ENCODE measurements around the gene SLC6A6.
"Not testable (repeated sequence)": the region's sequence is repeated elsewhere in the genome, so short reads cannot be mapped to it uniquely, and the experiment has no call there.

Gene SLC6A6

DNA sequence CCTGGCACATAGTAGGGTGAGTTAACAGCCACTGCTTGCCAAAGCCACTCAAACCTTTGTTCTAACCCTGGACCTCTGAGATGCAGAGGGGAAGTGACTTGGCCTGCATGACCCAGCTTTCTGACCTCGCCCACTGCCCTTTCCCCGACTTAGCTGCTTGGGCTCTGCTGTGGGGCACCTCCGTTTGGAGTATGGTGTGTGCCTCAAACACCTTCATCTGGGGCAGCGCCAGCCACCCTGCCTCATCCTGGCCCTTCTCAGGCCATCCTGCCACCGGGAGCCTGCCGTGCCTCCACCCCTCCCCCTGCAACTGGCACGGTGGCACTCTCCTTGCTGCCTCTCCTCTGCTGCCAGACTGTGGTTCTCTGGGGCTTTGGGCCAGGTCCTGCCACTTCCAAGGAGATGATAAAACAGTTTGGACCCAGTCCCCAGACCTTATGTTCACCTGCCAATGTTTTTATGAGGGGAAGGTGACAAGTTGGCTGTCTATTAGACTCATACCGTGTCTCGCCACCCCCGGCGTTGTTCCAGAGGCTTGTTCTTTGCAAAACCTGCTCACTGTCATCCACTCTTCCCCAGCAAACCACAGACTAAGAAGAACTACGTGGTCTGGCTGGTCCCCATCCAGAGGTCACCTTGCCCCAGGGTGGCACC, 32.2 kb downstream of the SLC6A6 start:
- H3K79me2 ChIP-seq (ENCODE audit: insufficient read depth, low read length): peaks cover 77% of the 10 kb centered on the region

GRCh38 chr3:14435175-14436014, 33.0 kb downstream of the SLC6A6 start:
- H3K4me2 ChIP-seq (ENCODE audit: low read depth, low read length, poor library complexity, severe bottlenecking): no peak overlapping the region
- no peak overlapping the region for H3K4me3 ChIP-seq (ENCODE audit: insufficient read depth, low read length, poor library complexity, severe bottlenecking)
- no peaks in the 10 kb centered on the region for H3K9me2 ChIP-seq (replicated peaks; ENCODE audit: insufficient read depth, low read length)
- H3F3A ChIP-seq (ENCODE audit: insufficient read depth): peaks cover 18% of the 10 kb centered on the region
- no peaks in the 10 kb centered on the region for H3K36me3 ChIP-seq (ENCODE audit: low read length)
- no peak overlapping the region for H3K9ac ChIP-seq (ENCODE audit: low read length)
- no peaks in the 10 kb centered on the region for H3K27me3 ChIP-seq (ENCODE audit: low read length)
- no peak for TF ChIP-seq EZH2phosphoT487 (conservative IDR thresholded peaks at IDR 0.05; ENCODE audit: low read length)
- TF ChIP-seq, protein P1, sequence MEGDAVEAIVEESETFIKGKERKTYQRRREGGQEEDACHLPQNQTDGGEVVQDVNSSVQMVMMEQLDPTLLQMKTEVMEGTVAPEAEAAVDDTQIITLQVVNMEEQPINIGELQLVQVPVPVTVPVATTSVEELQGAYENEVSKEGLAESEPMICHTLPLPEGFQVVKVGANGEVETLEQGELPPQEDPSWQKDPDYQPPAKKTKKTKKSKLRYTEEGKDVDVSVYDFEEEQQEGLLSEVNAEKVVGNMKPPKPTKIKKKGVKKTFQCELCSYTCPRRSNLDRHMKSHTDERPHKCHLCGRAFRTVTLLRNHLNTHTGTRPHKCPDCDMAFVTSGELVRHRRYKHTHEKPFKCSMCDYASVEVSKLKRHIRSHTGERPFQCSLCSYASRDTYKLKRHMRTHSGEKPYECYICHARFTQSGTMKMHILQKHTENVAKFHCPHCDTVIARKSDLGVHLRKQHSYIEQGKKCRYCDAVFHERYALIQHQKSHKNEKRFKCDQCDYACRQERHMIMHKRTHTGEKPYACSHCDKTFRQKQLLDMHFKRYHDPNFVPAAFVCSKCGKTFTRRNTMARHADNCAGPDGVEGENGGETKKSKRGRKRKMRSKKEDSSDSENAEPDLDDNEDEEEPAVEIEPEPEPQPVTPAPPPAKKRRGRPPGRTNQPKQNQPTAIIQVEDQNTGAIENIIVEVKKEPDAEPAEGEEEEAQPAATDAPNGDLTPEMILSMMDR (IDR thresholded peaks at IDR 0.05; ENCODE audit: insufficient read depth, low read length, poor library complexity, severe bottlenecking): no peak
- no peaks in the 10 kb centered on the region for H4K20me1 ChIP-seq (ENCODE audit: low read depth, low read length)
- H3K79me2 ChIP-seq (ENCODE audit: insufficient read depth, low read length): peaks cover 77% of the 10 kb centered on the region
- no peaks in the 10 kb centered on the region for H3K9me3 ChIP-seq (ENCODE audit: insufficient read depth, low read length)
- no peak overlapping the region for H2AFZ ChIP-seq (ENCODE audit: low read depth, low read length, severe bottlenecking)
- H3K27ac ChIP-seq (ENCODE audit: low read depth, low read length): no peak overlapping the region

More for the DNA sequence above, 32.2 kb downstream of the SLC6A6 start:
- H3K4me3 ChIP-seq (ENCODE audit: insufficient read depth, low read length, poor library complexity, severe bottlenecking): no peak overlapping the region
- H3K4me2 ChIP-seq (ENCODE audit: low read depth, low read length, poor library complexity, severe bottlenecking): no peak overlapping the region
- no peaks in the 10 kb centered on the region for H3K36me3 ChIP-seq (ENCODE audit: low read length)
- H3K9ac ChIP-seq (ENCODE audit: low read length): no peak overlapping the region
- H3K9me2 ChIP-seq (replicated peaks; ENCODE audit: insufficient read depth, low read length): no peaks in the 10 kb centered on the region
- peaks cover 23% of the 10 kb centered on the region for H3F3A ChIP-seq (ENCODE audit: insufficient read depth)
- TF ChIP-seq EZH2phosphoT487 (conservative IDR thresholded peaks at IDR 0.05; ENCODE audit: low read length): no peak
- TF ChIP-seq, protein P1 (IDR thresholded peaks at IDR 0.05; ENCODE audit: insufficient read depth, low read length, poor library complexity, severe bottlenecking): no peak
- no peak overlapping the region for H3K27ac ChIP-seq (ENCODE audit: low read depth, low read length)
- no peaks in the 10 kb centered on the region for H3K27me3 ChIP-seq (ENCODE audit: low read length)
- no peaks in the 10 kb centered on the region for H3K9me3 ChIP-seq (ENCODE audit: insufficient read depth, low read length)
- H2AFZ ChIP-seq (ENCODE audit: low read depth, low read length, severe bottlenecking): no peak overlapping the region
- H4K20me1 ChIP-seq (ENCODE audit: low read depth, low read length): no peaks in the 10 kb centered on the region

DNA sequence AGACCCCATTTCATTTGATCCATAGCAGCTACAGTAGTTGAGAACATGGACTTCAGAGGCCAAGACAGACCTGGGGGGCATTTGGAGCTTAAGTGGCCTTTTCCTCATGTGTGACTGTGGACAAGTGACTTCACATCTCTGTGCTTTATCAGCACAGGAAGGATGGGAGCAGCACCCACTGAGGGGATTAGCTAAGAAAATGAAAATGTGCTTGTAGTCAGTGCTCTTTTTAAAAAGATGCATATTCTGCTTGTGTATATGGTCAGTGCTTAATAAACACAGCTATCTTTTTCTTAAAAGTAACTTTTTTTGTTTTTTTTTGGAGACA, 34.5 kb downstream of the SLC6A6 start:
- Histone ChIP-seq H3K9me3 (ENCODE audit: insufficient read depth, low read length) (no peaks in the 10 kb centered on the region), H3K27me3 (ENCODE audit: low read length) (no peaks in the 10 kb centered on the region), H3F3A (ENCODE audit: insufficient read depth) (peaks cover 3% of the 10 kb centered on the region), H4K20me1 (ENCODE audit: low read depth, low read length) (no peaks in the 10 kb centered on the region), H3K9me2 (replicated peaks; ENCODE audit: insufficient read depth, low read length) (no peaks in the 10 kb centered on the region), H3K4me3 (ENCODE audit: insufficient read depth, low read length, poor library complexity, severe bottlenecking) (no peak overlapping the region), H3K79me2 (ENCODE audit: insufficient read depth, low read length) (peaks cover 87% of the 10 kb centered on the region), H3K27ac (ENCODE audit: low read depth, low read length) (peak overlapping the region; percentile 13), H2AFZ (ENCODE audit: low read depth, low read length, severe bottlenecking) (no peak overlapping the region), H3K36me3 (ENCODE audit: low read length) (no peaks in the 10 kb centered on the region), H3K4me2 (ENCODE audit: low read depth, low read length, poor library complexity, severe bottlenecking) (no peak overlapping the region), H3K9ac (ENCODE audit: low read length) (no peak overlapping the region)
- TF ChIP-seq, protein P1 (IDR thresholded peaks at IDR 0.05; ENCODE audit: insufficient read depth, low read length, poor library complexity, severe bottlenecking): no peak
- TF ChIP-seq EZH2phosphoT487 (conservative IDR thresholded peaks at IDR 0.05; ENCODE audit: low read length): no peak

GRCh38 chr3:14437705-14438104, 35.3 kb downstream of the SLC6A6 start:
- not testable (repeated sequence) for H3K27ac ChIP-seq (ENCODE audit: low read depth, low read length); H3K27me3 ChIP-seq (ENCODE audit: low read length); H3F3A ChIP-seq (ENCODE audit: insufficient read depth); H3K4me3 ChIP-seq (ENCODE audit: insufficient read depth, low read length, poor library complexity, severe bottlenecking); H3K9me3 ChIP-seq (ENCODE audit: insufficient read depth, low read length); H3K4me2 ChIP-seq (ENCODE audit: low read depth, low read length, poor library complexity, severe bottlenecking); H4K20me1 ChIP-seq (ENCODE audit: low read depth, low read length); H3K9ac ChIP-seq (ENCODE audit: low read length); H3K9me2 ChIP-seq (replicated peaks; ENCODE audit: insufficient read depth, low read length); H2AFZ ChIP-seq (ENCODE audit: low read depth, low read length, severe bottlenecking); H3K36me3 ChIP-seq (ENCODE audit: low read length)
- H3K79me2 ChIP-seq (ENCODE audit: insufficient read depth, low read length): peaks cover 91% of the 10 kb centered on the region

Data from SU-DHL-6 (cell line).